SKM-1 (cell line): ENCODE data around the gene GDF11.
A peak's percentile ranks its signal among the peaks of the same experiment; 100 is the strongest.

Source experiments
- DNase-seq: peaks from one replicate; lab custom pipeline; 2025; ENCODE audit not compliant: unreplicated experiment; lab: John Stamatoyannopoulos, UW

GDF11 gene

DNA sequence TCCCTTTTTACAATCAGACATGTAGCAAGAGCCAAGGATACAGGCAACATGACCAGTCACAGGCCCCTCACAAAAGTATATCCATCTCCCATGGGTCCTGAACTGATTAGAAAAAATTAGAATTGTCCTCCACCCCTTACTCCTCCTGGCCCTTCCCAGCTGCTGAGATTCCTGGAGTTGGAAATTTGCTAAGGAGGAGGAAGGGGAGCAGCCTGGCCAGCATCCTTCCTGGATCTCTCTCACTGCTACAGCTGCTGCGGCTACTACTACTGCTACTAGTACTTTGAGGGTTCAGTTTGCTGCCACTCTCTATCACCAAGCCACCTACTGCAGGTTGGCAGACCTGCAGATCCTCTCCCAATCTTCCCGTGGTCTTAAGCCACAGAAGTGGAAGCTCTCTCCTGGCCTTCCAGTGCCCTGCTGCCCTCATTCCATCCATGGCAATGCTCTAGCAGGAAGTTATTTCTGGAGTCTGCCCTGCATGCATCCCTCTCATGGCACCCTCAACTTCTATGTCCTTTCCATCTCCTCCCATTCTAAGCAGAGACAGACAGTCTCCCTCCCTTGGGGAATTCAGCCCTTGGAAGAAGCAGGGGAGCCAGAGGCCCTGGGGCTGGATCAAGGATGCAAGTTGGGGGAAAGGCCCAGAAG, 36.2 kb upstream of the GDF11 start:
- DNase-seq: no peak

GRCh38 chr12:55707219-55707671, 35.7 kb upstream of the GDF11 start:
- no peak for DNase-seq

DNA sequence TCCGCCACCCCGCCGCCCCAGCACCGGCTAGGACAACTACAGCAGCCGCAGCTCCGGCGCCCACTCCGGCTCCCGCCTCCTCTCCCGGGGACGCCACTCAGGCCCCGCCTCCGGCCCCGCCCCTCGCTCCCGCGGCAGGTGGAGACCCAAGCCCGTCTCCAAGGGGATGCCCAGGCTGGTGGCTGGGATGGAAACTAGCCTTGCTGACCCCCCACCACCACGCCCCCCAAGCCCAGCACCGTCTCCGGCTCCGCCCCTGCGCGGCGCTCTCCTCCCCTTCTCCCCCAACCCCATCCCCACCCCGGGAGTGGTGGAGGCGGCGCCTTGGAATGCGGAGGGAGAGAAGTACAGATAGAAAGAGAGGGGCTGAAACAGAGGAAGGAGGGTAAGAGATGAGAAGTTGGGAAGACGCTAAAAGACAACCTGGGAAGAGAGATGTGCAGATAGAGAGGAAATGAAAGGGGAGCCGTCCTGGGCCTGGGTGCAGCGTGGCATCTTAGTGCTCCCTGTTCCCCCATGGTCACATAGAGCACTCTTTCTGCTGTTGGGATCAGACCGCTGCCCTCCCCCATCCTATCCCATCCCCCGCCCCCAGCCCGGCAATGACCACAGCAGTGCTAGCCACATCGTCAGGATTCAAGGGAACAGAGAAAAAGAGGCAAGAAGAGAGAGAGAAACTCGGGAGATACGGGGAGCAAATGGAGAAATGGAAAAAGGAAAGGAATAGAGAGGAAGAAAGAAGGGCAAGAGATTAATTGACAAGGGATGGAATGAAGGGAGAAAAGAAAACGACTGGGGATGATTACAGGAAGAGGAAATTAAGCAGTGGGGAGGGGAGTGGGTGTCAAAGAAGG, 34.9 kb upstream of the GDF11 start, which contains the start of gene ITGA7:
Gene ITGA7, minus strand, starts transcription at position 64 of the 854 bp plus-strand sequence. CDS start 222 bp downstream, outside the sequence.
- DNase-seq: no peak

GRCh38 chr12:55708695-55709233, 34.2 kb upstream of the GDF11 start:
- no peak for DNase-seq

GRCh38 chr12:55711786-55712553, 31.0 kb upstream of the GDF11 start:
- DNase-seq: no peak

- no peak for DNase-seq
Measured at GRCh38 chr12:55712700-55713415, 30.1 kb upstream of the GDF11 start.

DNA sequence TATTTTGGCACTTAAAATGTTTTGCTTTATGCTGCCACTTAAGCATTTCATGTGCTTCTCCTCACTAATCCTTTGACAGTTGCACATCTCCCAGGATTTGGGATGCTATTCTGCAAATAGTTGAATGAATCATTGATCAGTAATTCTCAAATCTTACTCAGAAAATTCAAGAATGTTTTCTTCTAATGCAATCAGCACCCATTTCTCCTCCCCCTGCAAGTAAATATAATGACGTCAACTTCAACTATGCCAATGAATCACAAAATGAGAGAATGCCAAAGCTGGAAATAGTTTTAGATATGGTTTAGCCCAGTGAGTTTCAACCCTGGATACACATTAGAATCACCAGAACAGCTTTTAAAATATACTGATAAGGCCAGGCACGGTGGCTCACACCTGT, 29.2 kb upstream of the GDF11 start:
- no peak for DNase-seq

DNA sequence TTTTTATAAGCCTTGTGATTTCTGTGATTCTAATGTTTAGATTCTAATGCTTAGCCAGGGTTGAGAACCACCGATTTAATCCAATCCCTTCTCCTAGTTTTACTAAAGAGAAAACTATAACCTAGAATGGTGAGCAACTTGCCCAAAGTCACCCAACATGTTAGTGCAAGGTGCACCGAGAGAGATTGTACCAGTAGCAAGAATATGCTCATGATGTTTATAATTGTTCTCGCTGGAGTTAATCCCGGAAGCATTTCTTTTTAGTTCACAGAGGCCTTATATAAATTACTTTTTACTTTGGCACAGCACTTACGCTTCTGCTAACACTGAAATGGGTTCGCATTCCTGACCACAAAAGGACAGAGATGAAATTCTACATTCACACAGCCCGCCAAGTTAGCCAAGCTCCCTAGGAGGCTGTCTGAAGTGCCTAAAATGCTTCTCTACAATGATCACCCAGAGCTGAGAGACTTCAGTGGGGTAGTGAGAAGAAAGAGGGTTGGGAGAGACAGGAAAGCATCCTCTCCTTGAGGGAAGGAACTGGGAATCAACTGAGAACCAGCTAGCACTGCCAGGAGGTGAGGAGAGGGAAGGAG, 27.7 kb upstream of the GDF11 start:
- DNase-seq: no peak

GRCh38 chr12:55715833-55716581, 26.9 kb upstream of the GDF11 start, which contains the start of gene BLOC1S1:
TSS of gene BLOC1S1 (plus strand) at chr12:55716046. CDS start at chr12:55716052, 6 bp downstream.
- peak; percentile 38 for DNase-seq

GRCh38 chr12:55716582-55716957, 26.4 kb upstream of the GDF11 start:
- no peak for DNase-seq

DNA sequence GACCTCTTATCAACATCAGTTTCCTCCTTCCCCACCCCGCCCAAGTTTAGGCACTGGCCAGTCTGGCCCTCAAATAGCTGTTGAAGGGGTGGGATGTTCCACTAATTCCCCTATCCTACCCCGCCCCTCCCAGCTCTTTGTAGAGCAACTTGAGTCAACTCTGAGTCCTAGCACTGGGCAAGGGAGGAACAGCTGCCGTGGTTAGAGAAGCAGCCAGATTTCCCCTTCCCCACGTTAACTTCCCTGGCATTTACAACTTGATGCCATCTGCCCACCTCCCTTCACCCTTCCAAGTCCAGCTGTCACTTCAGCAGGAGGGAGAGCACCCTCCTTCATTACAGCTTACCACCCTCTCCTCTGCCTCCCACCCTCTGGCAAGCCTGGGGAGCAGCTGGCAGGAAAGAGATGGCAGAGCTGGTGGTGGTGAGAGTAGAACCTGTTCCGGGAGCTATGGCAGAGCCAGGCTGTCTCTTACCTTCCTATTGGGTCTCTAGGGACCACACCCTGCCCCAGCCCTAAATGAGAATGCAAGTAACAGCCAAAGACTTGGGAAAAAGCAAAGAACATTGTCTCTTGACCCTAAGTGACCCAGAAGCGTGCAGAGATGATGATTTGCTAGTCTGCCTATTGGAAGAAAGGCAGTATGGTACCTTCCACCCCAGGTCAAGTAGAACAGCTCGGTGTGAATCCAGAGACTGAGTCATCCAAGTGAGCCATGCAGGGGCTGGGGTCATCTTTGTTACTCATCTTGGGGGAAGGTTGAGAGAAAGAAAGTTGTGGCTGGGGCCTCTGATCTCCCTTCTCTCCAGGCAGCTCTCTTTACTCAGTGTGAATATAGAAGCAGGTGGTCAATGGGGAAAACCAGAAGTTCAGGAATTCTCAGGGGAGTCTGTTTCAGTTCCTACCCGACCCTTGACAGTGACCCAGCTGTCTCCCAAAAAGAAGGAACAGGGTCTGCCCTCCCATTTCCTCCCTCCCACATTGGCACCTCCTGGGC, 25.6 kb upstream of the GDF11 start:
- DNase-seq: no peak

- DNase-seq: no peak
Measured at GRCh38 chr12:55718015-55718414, 24.9 kb upstream of the GDF11 start.

- DNase-seq: no peak
Measured at GRCh38 chr12:55718624-55719275, 24.2 kb upstream of the GDF11 start.

GRCh38 chr12:55719371-55719770, 23.6 kb upstream of the GDF11 start:
- DNase-seq: no peak

GRCh38 chr12:55720071-55720564, 22.8 kb upstream of the GDF11 start, which contains the start of gene RDH5:
TSS of gene RDH5 (plus strand) at chr12:55720393. CDS start at chr12:55721185, 792 bp downstream.
- no peak for DNase-seq

DNA sequence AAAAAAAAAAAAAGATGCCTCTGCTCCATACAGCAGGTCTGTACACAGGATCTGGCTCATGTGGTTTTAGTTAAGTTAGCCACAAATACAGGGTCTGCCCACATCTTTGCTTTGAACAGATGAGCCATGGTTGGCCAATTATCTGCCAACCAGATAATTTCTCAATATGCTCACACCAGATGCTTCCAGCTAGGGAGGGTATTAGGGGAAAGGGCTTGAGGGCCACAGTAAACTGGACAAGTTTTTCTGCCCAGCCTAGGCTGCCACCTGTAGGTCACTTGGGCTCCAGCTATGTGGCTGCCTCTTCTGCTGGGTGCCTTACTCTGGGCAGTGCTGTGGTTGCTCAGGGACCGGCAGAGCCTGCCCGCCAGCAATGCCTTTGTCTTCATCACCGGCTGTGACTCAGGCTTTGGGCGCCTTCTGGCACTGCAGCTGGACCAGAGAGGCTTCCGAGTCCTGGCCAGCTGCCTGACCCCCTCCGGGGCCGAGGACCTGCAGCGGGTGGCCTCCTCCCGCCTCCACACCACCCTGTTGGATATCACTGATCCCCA, 22.0 kb upstream of the GDF11 start:
- no peak for DNase-seq

DNA sequence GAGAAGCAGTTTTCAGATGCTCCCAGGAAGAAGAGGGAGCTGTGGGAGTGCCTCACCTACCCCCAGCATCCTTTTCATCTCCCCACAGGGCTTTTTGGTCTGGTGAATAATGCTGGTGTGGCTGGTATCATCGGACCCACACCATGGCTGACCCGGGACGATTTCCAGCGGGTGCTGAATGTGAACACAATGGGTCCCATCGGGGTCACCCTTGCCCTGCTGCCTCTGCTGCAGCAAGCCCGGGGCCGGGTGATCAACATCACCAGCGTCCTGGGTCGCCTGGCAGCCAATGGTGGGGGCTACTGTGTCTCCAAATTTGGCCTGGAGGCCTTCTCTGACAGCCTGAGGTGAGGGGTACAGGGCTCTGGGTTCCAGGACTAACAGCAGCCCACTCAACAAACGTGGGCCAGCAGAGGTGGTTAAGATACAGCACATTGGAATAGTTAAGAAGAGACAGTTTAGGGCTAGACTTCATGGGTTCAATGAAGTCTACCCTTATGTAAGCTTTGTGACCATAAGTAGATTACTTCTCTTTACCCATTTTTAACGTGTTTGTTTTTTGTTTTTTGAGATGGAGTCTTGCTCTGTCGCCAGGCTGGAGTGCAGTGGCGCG, 21.2 kb upstream of the GDF11 start:
- no peak for DNase-seq
